Measurements from ENCODE around the gene NCOA4.
A peak's percentile ranks its signal among the peaks of the same experiment; 100 is the strongest.
"Not testable (repeated sequence)": the region's sequence is repeated elsewhere in the genome, so short reads cannot be mapped to it uniquely, and the experiment has no call there.

Gene NCOA4

GRCh38 chr10:45997994-45998763 is 32.2 kb downstream of the NCOA4 start:
- no peak for TF ChIP-seq ZNF274 (IDR thresholded peaks at IDR 0.05; ENCODE audit: low read depth, low read length)
- TF ChIP-seq SUZ12 (IDR thresholded peaks at IDR 0.05; ENCODE audit: extremely low read depth, insufficient read depth, insufficient read length), result no peak
- no peak overlapping the region for H3K9ac ChIP-seq (ENCODE audit: insufficient read length, low read depth)
- H3K4me3 ChIP-seq (ENCODE audit: insufficient read length, low read depth), result no peak overlapping the region
- no peaks in the 10 kb centered on the region for H3K4me1 ChIP-seq (ENCODE audit: insufficient read depth, insufficient read length)
- no peaks in the 10 kb centered on the region for H3K27me3 ChIP-seq (ENCODE audit: insufficient read depth, insufficient read length)
- no peaks in the 10 kb centered on the region for H3K9me3 ChIP-seq (ENCODE audit: insufficient read depth, low read length)
- no peak for DNase-seq (ENCODE audit: low read depth, low spot score)
- H3K36me3 ChIP-seq (ENCODE audit: insufficient read depth, insufficient read length, low read length), result peaks cover 34% of the 10 kb centered on the region

- Histone ChIP-seq H3K4me1 (ENCODE audit: insufficient read depth, insufficient read length) (no peaks in the 10 kb centered on the region), H3K27me3 (ENCODE audit: insufficient read depth, insufficient read length) (no peaks in the 10 kb centered on the region), H3K9ac (ENCODE audit: insufficient read length, low read depth) (no peak overlapping the region), H3K9me3 (ENCODE audit: insufficient read depth, low read length) (no peaks in the 10 kb centered on the region), H3K4me3 (ENCODE audit: insufficient read length, low read depth) (no peak overlapping the region), H3K36me3 (ENCODE audit: insufficient read depth, insufficient read length, low read length) (peaks cover 32% of the 10 kb centered on the region)
- TF ChIP-seq ZNF274 (IDR thresholded peaks at IDR 0.05; ENCODE audit: low read depth, low read length), result no peak
- no peak for TF ChIP-seq SUZ12 (IDR thresholded peaks at IDR 0.05; ENCODE audit: extremely low read depth, insufficient read depth, insufficient read length)
- TF ChIP-seq YY1 (IDR thresholded peaks at IDR 0.05; ENCODE audit: insufficient read depth, insufficient read length), result no peak
- no peak for DNase-seq (ENCODE audit: low read depth, low spot score)
Measured at GRCh38 chr10:45997557-45997956, 32.9 kb downstream of the NCOA4 start.

GRCh38 chr10:45985590-45985989 is 44.8 kb downstream of the NCOA4 start:
- DNase-seq (ENCODE audit: low read depth, low spot score), result not testable (repeated sequence)

GRCh38 chr10:45984473-45984872 is 46.0 kb downstream of the NCOA4 start:
- not testable (repeated sequence) for H3K36me3 ChIP-seq (ENCODE audit: insufficient read depth, insufficient read length, low read length); H3K27me3 ChIP-seq (ENCODE audit: insufficient read depth, insufficient read length); H3K9me3 ChIP-seq (ENCODE audit: insufficient read depth, low read length); DNase-seq (ENCODE audit: low read depth, low spot score); H3K4me3 ChIP-seq (ENCODE audit: insufficient read length, low read depth); H3K9ac ChIP-seq (ENCODE audit: insufficient read length, low read depth); H3K4me1 ChIP-seq (ENCODE audit: insufficient read depth, insufficient read length)

More at GRCh38 chr10:45985590-45985989, 44.8 kb downstream of the NCOA4 start:
- H3K4me1 ChIP-seq (ENCODE audit: insufficient read depth, insufficient read length); H3K9ac ChIP-seq (ENCODE audit: insufficient read length, low read depth); H3K4me3 ChIP-seq (ENCODE audit: insufficient read length, low read depth); H3K27me3 ChIP-seq (ENCODE audit: insufficient read depth, insufficient read length); H3K9me3 ChIP-seq (ENCODE audit: insufficient read depth, low read length); H3K36me3 ChIP-seq (ENCODE audit: insufficient read depth, insufficient read length, low read length): not testable (repeated sequence)

- not testable (repeated sequence) for H3K9ac ChIP-seq (ENCODE audit: insufficient read length, low read depth); H3K4me1 ChIP-seq (ENCODE audit: insufficient read depth, insufficient read length); DNase-seq (ENCODE audit: low read depth, low spot score); H3K36me3 ChIP-seq (ENCODE audit: insufficient read depth, insufficient read length, low read length); H3K4me3 ChIP-seq (ENCODE audit: insufficient read length, low read depth); H3K27me3 ChIP-seq (ENCODE audit: insufficient read depth, insufficient read length); H3K9me3 ChIP-seq (ENCODE audit: insufficient read depth, low read length)
Measured at GRCh38 chr10:45983538-45984186, 46.8 kb downstream of the NCOA4 start.

- not testable (repeated sequence) for H3K36me3 ChIP-seq (ENCODE audit: insufficient read depth, insufficient read length, low read length); H3K4me1 ChIP-seq (ENCODE audit: insufficient read depth, insufficient read length)
Measured at GRCh38 chr10:45981367-45981766, 49.1 kb downstream of the NCOA4 start.

GRCh38 chr10:45978554-45978953 is 51.9 kb downstream of the NCOA4 start:
- DNase-seq (ENCODE audit: low read depth, low spot score); H3K9ac ChIP-seq (ENCODE audit: insufficient read length, low read depth); H3K4me3 ChIP-seq (ENCODE audit: insufficient read length, low read depth); H3K4me1 ChIP-seq (ENCODE audit: insufficient read depth, insufficient read length); H3K36me3 ChIP-seq (ENCODE audit: insufficient read depth, insufficient read length, low read length); H3K9me3 ChIP-seq (ENCODE audit: insufficient read depth, low read length); H3K27me3 ChIP-seq (ENCODE audit: insufficient read depth, insufficient read length): not testable (repeated sequence)

More at GRCh38 chr10:45981367-45981766, 49.1 kb downstream of the NCOA4 start:
- H3K4me3 ChIP-seq (ENCODE audit: insufficient read length, low read depth); DNase-seq (ENCODE audit: low read depth, low spot score); H3K27me3 ChIP-seq (ENCODE audit: insufficient read depth, insufficient read length); H3K9me3 ChIP-seq (ENCODE audit: insufficient read depth, low read length); H3K9ac ChIP-seq (ENCODE audit: insufficient read length, low read depth): not testable (repeated sequence)

- DNase-seq (ENCODE audit: low read depth, low spot score); H3K36me3 ChIP-seq (ENCODE audit: insufficient read depth, insufficient read length, low read length); H3K9me3 ChIP-seq (ENCODE audit: insufficient read depth, low read length); H3K9ac ChIP-seq (ENCODE audit: insufficient read length, low read depth); H3K27me3 ChIP-seq (ENCODE audit: insufficient read depth, insufficient read length); H3K4me3 ChIP-seq (ENCODE audit: insufficient read length, low read depth); H3K4me1 ChIP-seq (ENCODE audit: insufficient read depth, insufficient read length): not testable (repeated sequence)
Measured at GRCh38 chr10:45974041-45974440, 56.4 kb downstream of the NCOA4 start.

- H3K4me1 ChIP-seq (ENCODE audit: insufficient read depth, insufficient read length); H3K9me3 ChIP-seq (ENCODE audit: insufficient read depth, low read length); H3K27me3 ChIP-seq (ENCODE audit: insufficient read depth, insufficient read length); DNase-seq (ENCODE audit: low read depth, low spot score); H3K36me3 ChIP-seq (ENCODE audit: insufficient read depth, insufficient read length, low read length): not testable (repeated sequence)
- Histone ChIP-seq H3K4me3 (ENCODE audit: insufficient read length, low read depth) (peak overlapping the region; percentile 63), H3K9ac (ENCODE audit: insufficient read length, low read depth) (peak overlapping the region; percentile 74)
Measured at GRCh38 chr10:45972813-45973169, 57.6 kb downstream of the NCOA4 start.

- not testable (repeated sequence) for H3K4me1 ChIP-seq (ENCODE audit: insufficient read depth, insufficient read length); H3K9me3 ChIP-seq (ENCODE audit: insufficient read depth, low read length); H3K36me3 ChIP-seq (ENCODE audit: insufficient read depth, insufficient read length, low read length); H3K27me3 ChIP-seq (ENCODE audit: insufficient read depth, insufficient read length)
- H3K9ac ChIP-seq (ENCODE audit: insufficient read length, low read depth), result peak within 1 kb of the TSS; percentile 85
- peak within 1 kb of the TSS; percentile 63 for H3K4me3 ChIP-seq (ENCODE audit: insufficient read length, low read depth)
- peak; percentile 43 for DNase-seq (ENCODE audit: low read depth, low spot score)
Measured at GRCh38 chr10:45972106-45972812, 58.2 kb downstream of the NCOA4 start, which contains the start of gene TIMM23. Gene TIMM23 (plus strand): TSS chr10:45972489. CDS start chr10:45972625, 136 bp downstream.

GRCh38 chr10:45971742-45972105 is 58.7 kb downstream of the NCOA4 start:
- DNase-seq (ENCODE audit: low read depth, low spot score); H3K36me3 ChIP-seq (ENCODE audit: insufficient read depth, insufficient read length, low read length); H3K27me3 ChIP-seq (ENCODE audit: insufficient read depth, insufficient read length); H3K9me3 ChIP-seq (ENCODE audit: insufficient read depth, low read length); H3K4me1 ChIP-seq (ENCODE audit: insufficient read depth, insufficient read length): not testable (repeated sequence)
- Histone ChIP-seq H3K4me3 (ENCODE audit: insufficient read length, low read depth) (peak overlapping the region; percentile 63), H3K9ac (ENCODE audit: insufficient read length, low read depth) (peak overlapping the region; percentile 85)

Measured in NT2/D1 (cell line).